Measurements from ENCODE around the gene KLK2.
"Not testable (repeated sequence)": the region's sequence is repeated elsewhere in the genome, so short reads cannot be mapped to it uniquely, and the experiment has no call there.

KLK2 gene

DNA sequence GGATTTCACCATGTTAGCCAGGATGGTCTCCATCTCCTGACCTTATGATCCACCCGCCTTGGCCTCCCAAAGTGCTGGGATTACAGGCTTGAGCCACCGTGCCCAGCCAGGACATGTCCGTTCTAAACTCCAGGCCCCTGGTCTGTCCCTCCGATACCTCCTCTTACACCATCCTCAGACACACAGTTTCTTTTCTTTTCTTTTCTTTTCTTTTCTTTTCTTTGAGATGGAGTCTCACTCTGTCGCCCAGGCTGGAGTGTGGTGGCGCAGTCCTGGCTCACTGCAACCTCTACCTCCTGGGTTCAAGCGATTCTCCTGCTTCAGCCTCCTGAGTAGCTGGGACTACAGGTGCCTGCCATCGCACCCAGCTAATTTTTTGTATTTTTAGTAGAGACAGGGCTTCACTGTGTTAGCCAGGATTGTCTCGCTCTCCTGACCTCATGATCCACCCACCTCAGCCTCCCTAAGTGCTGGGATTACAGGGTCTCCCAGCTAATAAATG is 22.9 kb downstream of the KLK2 start:
- not testable (repeated sequence) for DNase-seq

GRCh38 chr19:50896591-50897190 is 23.5 kb downstream of the KLK2 start:
- DNase-seq = peak; percentile 59

DNA sequence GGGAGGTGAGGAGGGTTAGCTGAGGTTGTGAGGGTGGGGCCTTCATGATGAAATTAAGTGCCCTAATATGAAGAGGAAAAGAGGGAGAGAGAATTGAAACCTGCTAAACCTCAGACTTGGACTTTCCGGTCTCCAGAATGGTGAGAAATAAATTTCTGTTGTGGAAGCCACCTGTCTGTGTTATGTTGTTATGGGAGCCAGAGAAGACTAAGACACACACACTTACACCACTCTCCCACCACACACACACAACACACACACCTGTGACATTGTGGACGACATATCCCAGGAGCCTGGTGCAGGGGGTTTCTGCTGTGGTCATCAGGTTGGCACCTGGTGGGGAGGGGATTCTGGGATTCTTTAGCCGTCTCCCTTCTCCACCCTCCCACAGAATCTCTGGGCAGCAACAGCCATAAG is 24.0 kb downstream of the KLK2 start:
- no peak for DNase-seq

GRCh38 chr19:50897612-50898011 is 24.4 kb downstream of the KLK2 start:
- DNase-seq = no peak

DNA sequence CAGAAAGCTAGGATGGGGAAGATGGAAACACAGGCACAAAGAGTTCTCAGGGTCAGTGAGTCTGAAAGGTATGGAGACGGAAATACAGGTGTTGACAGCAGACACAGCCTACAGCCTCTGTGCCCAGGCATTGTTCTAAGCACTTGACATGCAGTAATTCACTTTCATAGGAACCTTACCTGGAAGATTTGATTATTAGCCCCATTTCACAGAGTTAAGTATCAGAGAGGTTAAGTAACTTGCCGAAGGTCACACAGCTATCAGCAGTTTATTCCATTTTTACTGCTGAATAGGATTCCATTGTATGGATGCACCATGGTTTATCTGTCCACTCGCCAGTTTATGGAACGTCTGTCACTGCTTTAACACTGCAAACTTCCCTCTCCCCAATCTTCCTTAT is 24.8 kb downstream of the KLK2 start:
- no peak for DNase-seq

- DNase-seq = no peak
These were observed 26.3 kb downstream of the KLK2 start for GRCh38 chr19:50899569-50899968.

GRCh38 chr19:50902640-50903039 is 29.4 kb downstream of the KLK2 start:
- no peak for DNase-seq

DNA sequence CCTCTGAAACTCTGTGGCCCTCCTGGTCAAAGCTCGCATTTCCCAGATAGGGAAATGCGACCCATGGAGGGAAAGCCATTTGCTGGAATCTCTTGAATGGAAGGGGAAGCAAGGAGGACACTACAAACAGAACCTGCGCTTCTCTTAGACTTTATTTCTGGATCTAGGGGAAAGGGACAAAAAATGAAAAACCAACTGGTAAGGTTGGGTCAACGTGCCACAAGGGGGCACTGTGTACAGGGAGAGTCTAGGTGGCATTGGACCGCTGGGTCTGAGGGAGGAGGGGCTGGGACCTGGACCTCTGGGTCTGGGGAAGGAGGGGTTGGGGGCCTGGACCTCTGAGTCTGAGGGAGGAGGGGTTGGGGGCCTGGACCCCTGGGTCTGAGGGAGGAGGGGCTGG is 33.0 kb downstream of the KLK2 start:
- DNase-seq = peak; percentile 35

DNA sequence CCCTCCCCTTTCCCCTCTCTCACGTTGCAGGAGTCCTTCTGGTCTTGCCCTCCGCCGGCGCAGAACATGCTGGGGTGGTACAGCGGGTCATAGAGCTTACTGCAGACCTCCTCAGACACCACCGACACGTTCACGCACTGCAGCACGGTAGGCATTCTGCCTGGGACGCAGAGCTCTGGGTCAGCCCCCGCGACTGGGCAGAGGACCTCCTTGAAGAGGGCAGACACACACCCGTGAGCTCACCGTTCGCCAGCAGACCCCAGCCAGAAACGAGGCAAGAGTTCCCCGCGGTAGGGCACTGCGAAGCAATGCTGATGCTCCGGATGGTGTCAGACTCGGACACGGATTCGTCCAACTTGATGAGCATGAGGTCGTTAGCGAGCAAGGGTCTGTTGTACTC is 35.1 kb downstream of the KLK2 start:
- DNase-seq = no peak

DNA sequence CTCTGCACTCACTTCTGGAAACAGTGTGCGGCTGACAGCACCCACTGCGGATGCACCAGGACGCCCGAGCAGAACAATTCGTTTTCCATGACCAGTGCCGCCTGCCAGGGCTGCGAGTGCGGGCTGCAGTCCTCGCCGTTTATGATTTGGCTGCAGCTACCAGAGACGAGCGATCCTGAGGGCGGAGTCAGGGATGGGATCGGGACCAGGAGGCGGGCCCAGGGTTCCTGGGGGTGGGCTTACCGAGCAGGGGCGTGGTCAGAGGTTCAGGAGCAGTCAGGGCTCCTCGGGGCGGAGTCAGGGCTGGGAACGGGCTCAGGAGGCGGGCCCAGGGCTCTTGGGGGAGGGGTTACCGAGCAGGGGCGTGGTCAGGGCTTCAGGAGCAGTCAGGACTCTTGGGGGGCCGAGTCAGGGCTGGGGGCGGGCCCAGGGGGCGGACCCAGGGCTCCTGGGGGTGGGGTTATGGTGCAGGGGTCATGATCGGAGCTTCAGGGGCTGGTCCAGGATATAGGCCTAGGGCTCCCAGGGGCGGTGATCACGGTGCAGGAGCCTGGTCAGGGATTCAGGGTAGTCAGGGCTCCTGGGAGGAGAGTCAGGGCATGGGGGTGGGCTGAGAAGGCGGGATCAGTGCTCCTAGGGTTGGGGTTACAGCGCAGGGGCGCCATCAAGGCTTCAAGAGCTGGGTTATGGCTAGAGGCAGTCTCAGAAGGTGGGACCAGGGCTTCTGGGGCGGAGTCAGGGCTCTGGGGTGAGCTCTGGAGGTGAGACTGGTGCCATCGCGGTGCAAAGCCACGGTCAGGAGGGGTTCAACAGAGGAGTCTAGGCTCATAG is 36.2 kb downstream of the KLK2 start:
- DNase-seq = peak; percentile 37

DNA sequence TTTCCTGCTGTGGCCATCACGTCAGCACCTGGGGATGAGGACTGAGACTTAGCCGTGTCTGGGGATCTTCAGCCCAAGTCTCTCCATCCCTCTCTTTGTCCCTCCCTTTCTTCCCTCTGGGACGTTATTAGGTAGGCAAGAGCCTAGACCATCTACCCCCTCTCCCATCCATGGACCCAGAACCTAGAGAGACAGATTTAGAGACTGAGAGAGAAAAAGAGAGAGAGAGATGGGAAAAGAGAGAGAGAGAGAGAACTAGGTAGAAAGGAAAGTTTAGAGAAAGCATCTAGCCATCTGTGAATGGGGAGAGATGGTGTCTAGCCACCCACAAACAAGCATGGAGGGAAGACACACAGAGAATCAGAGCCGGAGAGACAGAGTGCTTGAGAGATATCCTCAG is 37.5 kb downstream of the KLK2 start:
- DNase-seq = no peak

GRCh38 chr19:50911206-50912101 is 38.2 kb downstream of the KLK2 start, which contains the start of gene KLK4:
Gene KLK4, minus strand, starts transcription at chr19:50911395. Its CDS starts 657 bp downstream, at chr19:50910738.
- no peak for DNase-seq

- DNase-seq = no peak
These were observed 38.9 kb downstream of the KLK2 start for GRCh38 chr19:50912102-50912599.

DNA sequence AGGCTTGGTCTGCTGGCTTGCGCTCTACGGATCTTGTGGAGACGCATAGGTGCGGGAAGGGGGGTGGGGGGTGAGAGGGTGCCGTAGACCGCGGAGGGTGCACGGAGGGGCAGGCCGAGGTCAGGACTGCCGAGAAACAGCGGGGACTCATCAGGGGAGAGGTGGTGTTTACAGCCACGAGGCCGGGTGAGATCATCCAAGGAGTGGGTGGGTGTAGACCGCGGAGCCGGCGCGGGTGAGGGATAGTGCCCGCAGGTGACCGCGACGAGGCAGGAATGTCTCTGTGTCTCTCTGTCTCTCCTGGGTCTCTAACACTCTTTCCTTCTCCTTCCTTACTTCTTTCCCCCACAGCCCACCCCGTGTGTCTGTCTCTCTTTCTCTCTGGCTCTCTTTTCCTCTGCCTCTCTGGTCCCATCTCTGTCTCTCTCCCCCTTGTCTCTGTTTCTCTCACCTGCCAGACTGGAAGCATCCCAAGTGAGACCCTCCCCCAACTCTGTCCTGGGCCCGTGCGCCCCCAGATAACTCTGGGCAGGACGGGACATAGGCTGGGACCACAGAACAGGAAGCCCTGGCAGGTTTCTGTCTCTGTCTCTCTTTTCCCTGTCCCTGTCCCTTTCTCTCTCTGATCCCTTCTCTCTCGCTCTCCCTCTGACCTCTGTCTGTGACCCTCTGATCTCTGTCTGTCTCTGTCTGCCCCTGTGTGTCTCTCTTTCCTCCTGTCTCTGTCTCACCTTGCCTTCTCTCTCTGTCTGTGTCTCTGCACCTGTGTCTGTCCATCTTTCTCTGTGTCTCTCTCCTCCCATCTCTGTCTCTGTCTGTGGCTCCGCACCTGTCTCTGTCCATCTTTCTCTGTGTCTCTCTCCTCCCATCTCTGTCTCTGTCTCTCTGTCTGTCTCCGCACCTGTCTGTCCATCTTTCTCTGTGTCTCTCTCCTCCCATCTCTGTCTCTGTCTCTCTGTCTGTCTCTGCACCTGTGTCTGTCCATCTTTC is 39.8 kb downstream of the KLK2 start:
- no peak for DNase-seq

- no peak for DNase-seq
These were observed 42.8 kb downstream of the KLK2 start for GRCh38 chr19:50916069-50916468.

DNA sequence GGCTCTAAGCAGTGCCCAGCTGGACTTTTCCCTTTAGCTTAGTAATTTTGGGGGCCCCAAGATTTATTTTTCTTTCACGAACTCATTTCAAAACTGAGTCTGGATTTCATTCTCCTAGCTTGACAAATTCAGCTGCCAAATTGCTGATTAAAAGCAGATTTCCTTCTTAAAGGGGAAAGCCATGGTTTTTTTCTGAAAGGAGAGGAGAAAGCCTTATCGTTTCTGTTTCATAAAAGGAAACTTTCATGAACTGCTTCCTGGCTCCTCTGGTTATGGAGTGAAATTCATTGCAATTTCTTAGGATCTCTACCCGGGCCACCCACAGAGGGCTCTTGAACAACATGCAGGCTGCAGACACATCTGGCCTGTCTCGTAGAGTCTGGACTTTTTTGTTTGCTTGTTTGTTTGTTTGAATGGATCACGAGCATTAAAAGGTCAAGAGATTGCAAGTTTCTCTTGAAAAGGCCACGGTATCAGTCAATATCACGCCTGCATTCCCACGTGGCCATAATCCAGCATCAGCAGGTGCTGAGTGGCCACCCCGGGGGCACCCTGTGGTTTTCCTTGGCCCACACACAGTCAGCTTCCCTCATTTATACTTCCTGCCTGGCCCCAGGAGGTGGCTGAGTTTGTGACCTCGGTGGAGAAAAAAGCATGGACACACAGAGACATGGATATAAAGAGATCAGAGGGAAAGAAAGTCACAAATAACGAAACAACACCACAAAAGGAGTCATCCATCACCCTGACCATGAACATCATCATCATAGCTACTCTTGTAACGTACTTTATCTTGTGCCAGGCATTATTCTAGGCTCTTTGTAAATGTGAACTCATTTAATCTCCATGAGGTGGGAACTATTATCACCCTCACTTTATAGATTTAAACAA is 48.4 kb downstream of the KLK2 start:
- no peak for DNase-seq

DNA sequence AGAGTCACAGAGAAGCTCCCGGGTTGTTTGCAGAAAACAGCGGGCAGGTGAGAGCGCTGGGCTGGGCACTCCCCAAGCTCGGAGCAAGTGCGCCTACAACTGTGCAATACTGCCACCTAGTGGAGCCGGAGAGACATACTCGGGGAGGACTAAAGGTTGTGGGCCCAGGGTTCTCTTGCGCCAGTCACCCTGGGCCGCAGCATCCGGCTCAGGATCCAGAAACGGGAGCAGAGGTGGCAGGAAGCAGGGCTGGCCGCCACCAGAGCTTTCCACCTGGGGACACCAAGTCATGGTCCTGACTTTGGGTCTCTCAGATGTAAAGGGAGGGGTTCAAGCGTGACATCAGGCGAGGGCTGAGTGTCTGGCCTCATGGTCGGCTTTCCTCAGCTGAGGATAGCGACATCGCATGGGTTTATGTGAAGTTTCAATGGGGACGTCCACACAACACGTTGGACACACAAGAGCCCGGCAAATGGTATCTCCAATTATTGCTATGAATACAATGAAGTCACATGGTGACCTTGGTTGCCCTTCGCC is 49.1 kb downstream of the KLK2 start:
- peak; percentile 86 for DNase-seq

GRCh38 chr19:50924586-50924985 is 51.3 kb downstream of the KLK2 start:
- no peak for DNase-seq

- DNase-seq = no peak
These were observed 52.5 kb downstream of the KLK2 start for GRCh38 chr19:50925734-50926133.

DNA sequence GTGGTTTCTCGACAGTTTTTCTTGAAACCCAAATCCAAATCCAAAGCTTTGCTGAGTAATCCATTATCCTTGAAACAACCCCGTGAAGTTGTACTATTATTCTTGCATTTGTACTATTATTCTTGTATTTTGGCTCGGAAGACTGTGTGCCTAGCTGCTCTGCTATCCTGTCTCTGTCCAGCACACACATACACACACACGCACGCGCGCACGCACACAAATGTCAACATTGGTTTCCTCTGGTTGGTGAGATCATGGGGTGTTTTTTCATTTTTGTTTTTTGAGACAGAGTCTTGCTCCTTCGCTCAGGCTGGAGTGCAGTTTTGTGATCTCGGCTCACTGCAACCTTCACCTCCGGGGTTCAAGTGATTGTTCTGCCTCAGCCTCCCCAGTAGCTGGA is 52.9 kb downstream of the KLK2 start:
- no peak for DNase-seq

Data from activated CD4-positive, alpha-beta T cell treated with anti-CD3 and anti-CD28 coated beads, Interleukin-2, amount 50 U/mL, for 16 hours (primary cell).